H9 (cell line): ENCODE data around the gene HESX1. TPM values are rescaled to one million over a fixed set of nuclear protein-coding genes. Genes with fewer than 3 reads are reported as not detected.

Source experiments
- DNase-seq: peaks from one replicate; pipeline ENCODE4 v3.0.0-alpha.2; 2017
- H2AFZ ChIP-seq: one replicate; pipeline ENCODE4 v1.6.1; 2013; ENCODE audit warnings: mild to moderate bottlenecking, low read length, control low read depth, moderate library complexity
- H2AK5ac ChIP-seq: 2 replicates; pipeline ENCODE4 v1.6.1; 2013; ENCODE audit warnings: low read length, control low read depth, mixed read lengths; ENCODE audit not compliant: insufficient read length
- H2BK120ac ChIP-seq: one replicate; pipeline ENCODE4 v1.6.1; 2013; ENCODE audit warnings: low read depth, mild to moderate bottlenecking, low read length, control low read depth, inconsistent platforms; ENCODE audit not compliant: poor library complexity, severe bottlenecking
- H2BK12ac ChIP-seq: 2 replicates; pipeline ENCODE4 v1.6.1; 2013; ENCODE audit warnings: low read length, control low read depth, mixed read lengths, low read depth; ENCODE audit not compliant: insufficient read length
- H2BK15ac ChIP-seq: 2 replicates; pipeline ENCODE4 v1.6.1; 2013; ENCODE audit warnings: low read depth, low read length, control low read depth
- H2BK20ac ChIP-seq: one replicate; pipeline ENCODE4 v1.6.1; 2013; ENCODE audit warnings: low read depth, mild to moderate bottlenecking, low read length, control low read depth, inconsistent platforms; ENCODE audit not compliant: poor library complexity, severe bottlenecking
- H2BK5ac ChIP-seq: 2 replicates; pipeline ENCODE4 v1.6.1; 2013; ENCODE audit warnings: low read length, control low read depth, mixed read lengths; ENCODE audit not compliant: insufficient read length
- H3K14ac ChIP-seq: 2 replicates; pipeline ENCODE4 v1.6.1; 2013; ENCODE audit warnings: low read length, control low read depth; ENCODE audit not compliant: insufficient read depth
- H3K18ac ChIP-seq: 2 replicates; pipeline ENCODE4 v1.6.1; 2013; ENCODE audit warnings: low read depth, mild to moderate bottlenecking, mixed read lengths, low read length, control low read depth; ENCODE audit not compliant: insufficient read length
- H3K23ac ChIP-seq: 2 replicates; pipeline ENCODE4 v1.6.1; 2013; ENCODE audit warnings: low read length, control low read depth, mixed read lengths, low read depth; ENCODE audit not compliant: insufficient read length
- H3K23me2 ChIP-seq: 2 replicates; pipeline ENCODE4 v1.6.1; 2013; ENCODE audit warnings: low read depth, mild to moderate bottlenecking, mixed read lengths, low read length, control low read depth; ENCODE audit not compliant: insufficient read length, poor library complexity, severe bottlenecking
- H3K27ac ChIP-seq: 2 replicates; pipeline ENCODE4 v1.5.1; 2013; ENCODE audit warnings: low read length, control low read depth, mixed read lengths, low read depth; ENCODE audit not compliant: insufficient read length
- H3K27me3 ChIP-seq: 2 replicates; pipeline ENCODE4 v1.6.1; 2013; ENCODE audit warnings: low read length, control low read depth, inconsistent platforms; ENCODE audit not compliant: insufficient read depth
- H3K4ac ChIP-seq: 2 replicates; pipeline ENCODE4 v1.6.1; 2013; ENCODE audit warnings: low read depth, mild to moderate bottlenecking, control low read depth, inconsistent platforms, low read length, moderate library complexity
- H3K4me1 ChIP-seq: 2 replicates; pipeline ENCODE4 v1.6.1; 2013; ENCODE audit warnings: low read length, control low read depth, inconsistent platforms; ENCODE audit not compliant: insufficient read depth
- H3K4me2 ChIP-seq: 2 replicates; pipeline ENCODE4 v1.6.1; 2013; ENCODE audit warnings: low read length, control low read depth, mixed read lengths; ENCODE audit not compliant: insufficient read length, insufficient read depth
- H3K56ac ChIP-seq: 2 replicates; pipeline ENCODE4 v1.6.1; 2013; ENCODE audit warnings: low read depth, mild to moderate bottlenecking, mixed read lengths, low read length, control low read depth; ENCODE audit not compliant: insufficient read length
- H3K79me1 ChIP-seq: 2 replicates; pipeline ENCODE4 v1.6.1; 2013; ENCODE audit warnings: low read depth, mild to moderate bottlenecking, moderate library complexity, low read length, control low read depth, inconsistent platforms; ENCODE audit not compliant: insufficient read depth, poor library complexity, severe bottlenecking
- H3K79me2 ChIP-seq: 2 replicates; pipeline ENCODE4 v1.6.1; 2013; ENCODE audit warnings: low read length, control low read depth, inconsistent platforms; ENCODE audit not compliant: insufficient read depth
- H3K9ac ChIP-seq: 2 replicates; pipeline ENCODE4 v1.6.1; 2013; ENCODE audit warnings: low read length, control low read depth, mixed read lengths; ENCODE audit not compliant: insufficient read length; ENCODE audit errors: extremely low read depth
- H3K9me3 ChIP-seq: one replicate; pipeline ENCODE4 v1.6.1; 2013; ENCODE audit warnings: low read depth, low read length, inconsistent platforms; ENCODE audit not compliant: control insufficient read depth
- H3T11ph ChIP-seq: one replicate; pipeline ENCODE4 v1.6.1; 2013; ENCODE audit warnings: mild to moderate bottlenecking, low read length, control low read depth, inconsistent platforms
- H4K20me1 ChIP-seq: one replicate; pipeline ENCODE4 v1.6.1; 2013; ENCODE audit not compliant: control insufficient read depth, insufficient read length, insufficient read depth
- H4K5ac ChIP-seq: 2 replicates; pipeline ENCODE4 v1.6.1; 2013; ENCODE audit warnings: low read depth, mild to moderate bottlenecking, mixed read lengths, low read length, control low read depth; ENCODE audit not compliant: insufficient read length
- H4K8ac ChIP-seq: replicated peaks from 2 replicates; pipeline ENCODE4 v1.6.1; 2013; ENCODE audit warnings: low read length, control low read depth, mixed read lengths, low read depth; ENCODE audit not compliant: insufficient read length
- H4K91ac ChIP-seq: 2 replicates; pipeline ENCODE4 v1.6.1; 2013; ENCODE audit warnings: low read depth, mild to moderate bottlenecking, moderate library complexity, mixed read lengths, low read length, control low read depth; ENCODE audit not compliant: insufficient read length
- H3K27ac Mint-ChIP-seq, 3 experiments: 2 replicates in 2 of 3; 3 replicates in 1 of 3; pipeline ENCODE4 v1.8.0; 2020 to 2021; ENCODE audit warnings: mixed read lengths in 3 of 3, mild to moderate bottlenecking in 1 of 3, moderate library complexity in 1 of 3
- H3K27me3 Mint-ChIP-seq: 2 replicates; pipeline ENCODE4 v1.8.0; 2021; ENCODE audit warnings: low read depth, mild to moderate bottlenecking, moderate library complexity, mixed read lengths
- H3K36me3 Mint-ChIP-seq, 3 experiments: 2 replicates in 2 of 3; 3 replicates in 1 of 3; pipeline ENCODE4 v1.8.0; 2020 to 2021; ENCODE audit warnings: low read depth in 3 of 3, mixed read lengths in 3 of 3; ENCODE audit not compliant: insufficient read depth in 1 of 3
- H3K4me1 Mint-ChIP-seq, 2 experiments: 2 replicates each; pipeline ENCODE4 v1.8.0; 2020; ENCODE audit warnings: mixed read lengths in 2 of 2
- H3K4me3 Mint-ChIP-seq, 2 experiments: 2 replicates in 1 of 2; 3 replicates in 1 of 2; pipeline ENCODE4 v1.8.0; 2020 to 2021; ENCODE audit warnings: mild to moderate bottlenecking in 2 of 2, mixed read lengths in 2 of 2, moderate library complexity in 1 of 2
- H3K9me3 Mint-ChIP-seq, 2 experiments: 2 replicates in 1 of 2; 3 replicates in 1 of 2; pipeline ENCODE4 v1.8.0; 2020; ENCODE audit warnings: mild to moderate bottlenecking in 2 of 2, mixed read lengths in 2 of 2, moderate library complexity in 1 of 2
- CTCF ChIP-seq: fragments of 200-600 bp; sonication (generic); conservative IDR thresholded peaks from 3 replicates; pipeline ENCODE4 v1.8.0; 2021; ENCODE audit warnings: antibody characterized with exemption, mild to moderate bottlenecking
- WGBS: extraction: QIAGEN DNeasy Blood & Tissue Kit; methylation state at CpG from one replicate; pipeline ENCODE4 v1.1.7; 2013; ENCODE audit warnings: missing lambda C conversion rate, low lambda C conversion rate, mixed read lengths; ENCODE audit not compliant: insufficient read length; ENCODE audit errors: extremely low coverage; 5-methylcytosine and 5-hydroxymethylcytosine counted together
- total RNA-seq: library from RNA; stranded (reverse); gene quantifications from 2 replicates; pipeline ENCODE4 v1.2.1, GENCODE V29; 2021

Gene HESX1
- total RNA-seq, 1 experiment from 2014 or later, result 28.4 TPM

- no peaks in the 10 kb centered on the region for H3K9me3 Mint-ChIP-seq
- Histone ChIP-seq H3K9me3 (no peaks in the 10 kb centered on the region), H3K4ac (no peak overlapping the region), H2AFZ (no peak overlapping the region), H4K20me1 (no peaks in the 10 kb centered on the region), H4K91ac (no peak overlapping the region), H2BK15ac (no peak overlapping the region), H4K8ac (no peak overlapping the region), H3K23ac (no peak overlapping the region), H4K5ac (no peak overlapping the region), H3K4me1 (no peaks in the 10 kb centered on the region), H2BK5ac (no peak overlapping the region), H3K4me2 (no peak overlapping the region), H3K9ac (no peak overlapping the region), H2BK120ac (no peak overlapping the region), H3K56ac (no peak overlapping the region), H2BK12ac (no peak overlapping the region), H2BK20ac (no peak overlapping the region), H3K27me3 (peaks cover 2% of the 10 kb centered on the region; the same call in 1 of the 2 replicates), H3K79me1 (no peaks in the 10 kb centered on the region), H3K27ac (no peak overlapping the region), H3K18ac (no peak overlapping the region), H3T11ph (no peak overlapping the region), H3K14ac (no peak overlapping the region), H3K23me2 (peaks cover 9% of the 10 kb centered on the region), H3K79me2 (no peaks in the 10 kb centered on the region; the same call in 1 of the 2 replicates), H2AK5ac (no peak overlapping the region)
- H3K4me3 Mint-ChIP-seq, result no peak overlapping the region
- no peak for TF ChIP-seq CTCF
- no CpG with 5 or more reads among the region's 4 CpGs for WGBS
- no peak for DNase-seq
- H3K4me1 Mint-ChIP-seq, result peaks cover 18% of the 10 kb centered on the region in 2 experiments
- no peaks in the 10 kb centered on the region for H3K36me3 Mint-ChIP-seq
- H3K27ac Mint-ChIP-seq, result no peak overlapping the region
- peaks cover 6% of the 10 kb centered on the region for H3K27me3 Mint-ChIP-seq
Measured at GRCh38 chr3:57224856-57225255, 25.1 kb upstream of the HESX1 start.
